ENCODE measurements around the gene SLCO4A1.

Gene SLCO4A1

GRCh38 chr20:62667530-62668440 is 25.5 kb downstream of the SLCO4A1 start:
- in situ Hi-C loops (cut with MboI; ENCODE audit: low sequenced_read_pairs, unreplicated experiment): loop anchor here (25.0 kb wide), 1 partner anchor 120 kb away; the partner anchor contains the start of gene MRGBP

GRCh38 chr20:62668441-62669027 is 26.2 kb downstream of the SLCO4A1 start:
- in situ Hi-C loops (cut with MboI; ENCODE audit: low sequenced_read_pairs, unreplicated experiment): loop anchor here (25.0 kb wide), 1 partner anchor 119 kb away; the partner anchor contains the start of gene MRGBP
- peak; percentile 44 for TF ChIP-seq CTCF (IDR thresholded peaks at IDR 0.05; ENCODE audit: borderline replicate concordance, control extremely low read depth, extremely low read depth, insufficient read depth, missing control alignments)
- DNase-seq (ENCODE audit: low spot score): peak; percentile 75

More at GRCh38 chr20:62667530-62668440, 25.5 kb downstream of the SLCO4A1 start:
- no peak for DNase-seq (ENCODE audit: low spot score)
- no peak for TF ChIP-seq CTCF (IDR thresholded peaks at IDR 0.05; ENCODE audit: borderline replicate concordance, control extremely low read depth, extremely low read depth, insufficient read depth, missing control alignments)

GRCh38 chr20:62669249-62669648 is 26.9 kb downstream of the SLCO4A1 start:
- no peak for DNase-seq (ENCODE audit: low spot score)
- in situ Hi-C loops (cut with MboI; ENCODE audit: low sequenced_read_pairs, unreplicated experiment): loop anchor here (25.0 kb wide), 1 partner anchor 118 kb away; the partner anchor contains the start of gene MRGBP
- no peak for TF ChIP-seq CTCF (IDR thresholded peaks at IDR 0.05; ENCODE audit: borderline replicate concordance, control extremely low read depth, extremely low read depth, insufficient read depth, missing control alignments)

- in situ Hi-C loops (cut with MboI; ENCODE audit: low sequenced_read_pairs, unreplicated experiment): loop anchor here (25.0 kb wide), 1 partner anchor 117 kb away; the partner anchor contains the start of gene MRGBP
- TF ChIP-seq CTCF (IDR thresholded peaks at IDR 0.05; ENCODE audit: borderline replicate concordance, control extremely low read depth, extremely low read depth, insufficient read depth, missing control alignments): no peak
- DNase-seq (ENCODE audit: low spot score): no peak
These were observed 27.9 kb downstream of the SLCO4A1 start for GRCh38 chr20:62670156-62670555.

GRCh38 chr20:62670998-62671397 is 28.7 kb downstream of the SLCO4A1 start:
- no peak for TF ChIP-seq CTCF (IDR thresholded peaks at IDR 0.05; ENCODE audit: borderline replicate concordance, control extremely low read depth, extremely low read depth, insufficient read depth, missing control alignments)
- in situ Hi-C loops (cut with MboI; ENCODE audit: low sequenced_read_pairs, unreplicated experiment): loop anchor here (25.0 kb wide), 1 partner anchor 116 kb away; the partner anchor contains the start of gene MRGBP
- DNase-seq (ENCODE audit: low spot score): no peak

- TF ChIP-seq CTCF (IDR thresholded peaks at IDR 0.05; ENCODE audit: borderline replicate concordance, control extremely low read depth, extremely low read depth, insufficient read depth, missing control alignments): no peak
- in situ Hi-C loops (cut with MboI; ENCODE audit: low sequenced_read_pairs, unreplicated experiment): loop anchor here (25.0 kb wide), 1 partner anchor 116 kb away; the partner anchor contains the start of gene MRGBP
- DNase-seq (ENCODE audit: low spot score): no peak
These were observed 29.5 kb downstream of the SLCO4A1 start for GRCh38 chr20:62671765-62672164.

Measured in GM13976 (cell line).